Mesenchymal stem cell (in vitro differentiated cells and primary cell): ENCODE measurements around the gene TANC1.

Experiments used
- DNase-seq: peaks from one replicate; pipeline ENCODE4 v3.0.0-alpha.2; 2013
- H2AFZ ChIP-seq: one replicate; pipeline ENCODE4 v1.6.1; 2013; ENCODE audit warnings: low read depth, mild to moderate bottlenecking, control low read depth, inconsistent platforms, low read length, moderate library complexity
- H2AK5ac ChIP-seq: 2 replicates; pipeline ENCODE4 v1.6.1; 2013; ENCODE audit warnings: low read length, moderate library complexity, mild to moderate bottlenecking, inconsistent platforms; ENCODE audit not compliant: severe bottlenecking
- H2BK120ac ChIP-seq: one replicate; pipeline ENCODE4 v1.6.1; 2013; ENCODE audit warnings: low read depth, mild to moderate bottlenecking, inconsistent platforms, low read length, moderate library complexity
- H2BK12ac ChIP-seq, 2 experiments: one replicate each; pipeline ENCODE4 v1.6.1; 2013; ENCODE audit warnings: inconsistent platforms in 2 of 2, low read length in 2 of 2, mild to moderate bottlenecking in 2 of 2, moderate library complexity in 2 of 2, control low read depth in 1 of 2
- H2BK15ac ChIP-seq: one replicate; pipeline ENCODE4 v1.6.1; 2013; ENCODE audit warnings: mild to moderate bottlenecking, low read depth, inconsistent platforms; ENCODE audit not compliant: poor library complexity, severe bottlenecking
- H2BK5ac ChIP-seq: 2 replicates; pipeline ENCODE4 v1.6.1; 2013; ENCODE audit warnings: low read depth, mild to moderate bottlenecking, low read length, control low read depth, inconsistent platforms; ENCODE audit not compliant: poor library complexity, severe bottlenecking
- H3K14ac ChIP-seq, 2 experiments: one replicate each; pipeline ENCODE4 v1.6.1; 2013; ENCODE audit warnings: inconsistent platforms in 2 of 2, low read length in 2 of 2, control low read depth in 1 of 2, mild to moderate bottlenecking in 1 of 2, moderate library complexity in 1 of 2
- H3K18ac ChIP-seq, 2 experiments: one replicate each; pipeline ENCODE4 v1.6.1; 2013; ENCODE audit warnings: inconsistent platforms in 2 of 2, low read length in 2 of 2, control low read depth in 1 of 2, low read depth in 1 of 2, mild to moderate bottlenecking in 1 of 2
- H3K23ac ChIP-seq, 2 experiments: one replicate each; pipeline ENCODE4 v1.6.1; 2013; ENCODE audit warnings: inconsistent platforms in 2 of 2, low read length in 2 of 2, mild to moderate bottlenecking in 2 of 2, moderate library complexity in 2 of 2, control low read depth in 1 of 2
- H3K27ac ChIP-seq: 2 replicates; pipeline ENCODE4 v1.5.1; 2013; ENCODE audit warnings: mild to moderate bottlenecking, moderate library complexity, low read length, control low read depth, inconsistent platforms; ENCODE audit not compliant: poor library complexity, severe bottlenecking
- H3K27me3 ChIP-seq, 2 experiments: 2 replicates each; pipeline versions ENCODE4 v1.6.1 to v1.7.0; 2013; ENCODE audit warnings: low read length in 2 of 2, mild to moderate bottlenecking in 2 of 2, moderate library complexity in 2 of 2, control low read depth in 1 of 2, inconsistent platforms in 1 of 2; ENCODE audit not compliant: control insufficient read depth in 1 of 2, insufficient read depth in 1 of 2
- H3K36me3 ChIP-seq, 2 experiments: 2 replicates each; pipeline versions ENCODE4 v1.6.1 to v1.7.0; 2013; ENCODE audit warnings: low read length in 2 of 2, control low read depth in 1 of 2, inconsistent platforms in 1 of 2, low read depth in 1 of 2, mild to moderate bottlenecking in 1 of 2; ENCODE audit not compliant: insufficient read depth in 2 of 2, control insufficient read depth in 1 of 2
- H3K4ac ChIP-seq, 2 experiments: one replicate each; pipeline ENCODE4 v1.6.1; 2013; ENCODE audit warnings: inconsistent platforms in 2 of 2, low read length in 2 of 2, mild to moderate bottlenecking in 2 of 2, moderate library complexity in 2 of 2, control low read depth in 1 of 2, low read depth in 1 of 2
- H3K4me1 ChIP-seq: 2 replicates; pipeline ENCODE4 v1.6.1; 2013; ENCODE audit warnings: low read depth, low read length, control low read depth; ENCODE audit not compliant: control insufficient read depth, insufficient read depth
- H3K4me2 ChIP-seq: 2 replicates; pipeline ENCODE4 v1.6.1; 2013; ENCODE audit warnings: low read length, mild to moderate bottlenecking, inconsistent platforms; ENCODE audit not compliant: poor library complexity, severe bottlenecking
- H3K4me3 ChIP-seq, 2 experiments: 2 replicates each; pipeline versions ENCODE4 v1.5.1 to v1.7.0; 2013; ENCODE audit warnings: low read length in 2 of 2, mild to moderate bottlenecking in 2 of 2, control low read depth in 1 of 2, low read depth in 1 of 2; ENCODE audit not compliant: insufficient read depth in 1 of 2
- H3K79me1 ChIP-seq: replicated peaks from 2 replicates; pipeline ENCODE4 v1.6.1; 2013; ENCODE audit warnings: mild to moderate bottlenecking, control low read depth, low read length, inconsistent platforms; ENCODE audit not compliant: poor library complexity, severe bottlenecking
- H3K9ac ChIP-seq: 2 replicates; pipeline ENCODE4 v1.7.0; 2013; ENCODE audit warnings: mild to moderate bottlenecking, low read length, moderate library complexity
- H3K9me3 ChIP-seq: 2 replicates; pipeline ENCODE4 v1.7.0; 2013; ENCODE audit warnings: mild to moderate bottlenecking, low read length; ENCODE audit not compliant: control insufficient read depth
- H4K8ac ChIP-seq: one replicate; pipeline ENCODE4 v1.6.1; 2013; ENCODE audit warnings: inconsistent platforms, mild to moderate bottlenecking, low read length, moderate library complexity
- H4K91ac ChIP-seq: one replicate; pipeline ENCODE4 v1.6.1; 2013; ENCODE audit warnings: mild to moderate bottlenecking, low read length, inconsistent platforms
- WGBS: methylation state at CpG from one replicate; pipeline ENCODE4 v1.1.7; 2013; ENCODE audit warnings: mixed read lengths; 5-methylcytosine and 5-hydroxymethylcytosine counted together

Gene TANC1

DNA sequence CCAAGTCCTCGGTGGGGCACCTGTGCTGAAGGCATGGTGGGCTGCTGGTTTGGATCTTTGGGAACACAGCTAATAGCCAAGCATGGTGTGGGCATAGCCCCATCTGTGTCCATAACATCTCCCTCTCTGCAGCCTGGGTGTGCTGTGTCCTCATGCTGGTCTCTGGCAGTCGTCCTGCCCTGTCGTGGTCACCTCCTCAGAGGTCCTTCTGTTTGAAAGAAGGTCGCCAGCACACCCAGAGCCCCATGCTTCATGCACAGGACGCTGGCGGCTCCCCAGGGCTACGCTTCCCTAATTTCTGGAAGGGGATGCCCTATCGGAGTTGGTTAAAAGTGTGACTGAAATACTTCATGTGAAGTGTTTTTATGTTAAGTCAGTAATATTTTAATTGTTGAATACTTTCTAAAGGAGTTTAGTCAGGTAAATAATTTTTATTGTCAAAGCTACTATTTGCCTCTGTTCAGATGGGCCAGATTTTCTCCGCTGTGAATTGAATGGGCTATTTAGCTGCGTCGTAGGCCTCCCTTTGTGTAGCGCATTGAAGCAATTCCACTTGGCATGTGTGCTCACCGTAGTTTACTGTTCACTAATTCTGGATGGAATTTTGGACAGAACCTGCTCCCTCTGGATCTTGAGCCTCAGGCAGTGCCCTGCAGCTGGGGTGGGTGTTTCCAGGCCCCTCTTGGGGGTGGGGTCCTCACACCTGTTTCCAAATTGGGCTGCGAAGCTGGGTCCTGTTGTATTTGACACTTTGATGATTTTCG is 236.1 kb downstream of the TANC1 start:
- 98% methylated on average over 15 of the region's 15 CpGs for WGBS
- Histone ChIP-seq H2AFZ (no peak overlapping the region), H3K23ac (no peak overlapping the region), H2BK12ac (no peak overlapping the region), H2BK15ac (no peak overlapping the region), H3K9ac (no peak overlapping the region), H3K79me1 (peaks cover 17% of the 10 kb centered on the region), H4K8ac (no peak overlapping the region), H3K4me2 (no peak overlapping the region), H3K27me3 (no peaks in the 10 kb centered on the region), H2BK120ac (no peak overlapping the region), H3K36me3 (peaks cover 4 to 35% of the 10 kb centered on the region in 2 experiments), H3K9me3 (no peaks in the 10 kb centered on the region), H3K4ac (no peak overlapping the region), H3K4me1 (peaks cover 15% of the 10 kb centered on the region), H2BK5ac (no peak overlapping the region), H2AK5ac (peak overlapping the region; percentile 16), H3K27ac (no peak overlapping the region), H3K18ac (no peak overlapping the region), H3K4me3 (no peak overlapping the region), H3K14ac (no peak overlapping the region), H4K91ac (no peak overlapping the region)
- DNase-seq = no peak

GRCh38 chr2:159206736-159207380 is 238.4 kb downstream of the TANC1 start:
- Histone ChIP-seq H3K27ac (no peak overlapping the region), H3K36me3 (peaks cover 4 to 25% of the 10 kb centered on the region in 2 experiments), H3K18ac (no peak overlapping the region), H2BK5ac (no peak overlapping the region), H3K9ac (no peak overlapping the region), H3K79me1 (peaks cover 13% of the 10 kb centered on the region), H3K23ac (no peak overlapping the region), H3K4me2 (no peak overlapping the region), H3K4ac (no peak overlapping the region), H3K4me3 (no peak overlapping the region), H2BK120ac (no peak overlapping the region), H2AFZ (no peak overlapping the region), H2BK12ac (no peak overlapping the region), H3K4me1 (peaks cover 17% of the 10 kb centered on the region), H2BK15ac (no peak overlapping the region), H4K91ac (no peak overlapping the region), H3K14ac (no peak overlapping the region), H3K9me3 (no peaks in the 10 kb centered on the region), H2AK5ac (no peak overlapping the region), H4K8ac (no peak overlapping the region), H3K27me3 (no peaks in the 10 kb centered on the region)
- 91% methylated on average over 4 of the region's 6 CpGs for WGBS
- no peak for DNase-seq

DNA sequence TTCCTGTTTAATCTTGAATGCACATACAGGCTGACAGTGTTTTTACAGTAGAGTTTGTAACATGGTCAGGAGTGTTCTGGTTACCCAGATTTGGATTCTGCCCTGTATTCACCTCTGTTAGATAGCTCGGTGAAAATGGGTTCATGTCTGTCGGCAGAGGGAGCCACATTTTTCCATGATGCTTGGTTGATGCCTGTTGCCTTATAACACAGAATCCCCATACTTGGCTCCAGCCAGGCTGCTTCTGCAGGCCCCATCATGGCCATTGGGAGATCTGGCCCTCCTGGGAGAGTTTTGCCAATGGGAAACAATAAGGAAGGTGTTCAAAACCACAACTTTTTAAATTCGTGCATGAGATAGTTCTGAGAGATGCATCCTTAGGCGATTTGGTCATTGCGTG is 240.0 kb downstream of the TANC1 start:
- no peak overlapping the region for H3K9ac ChIP-seq
- no peak overlapping the region for H4K91ac ChIP-seq
- H3K36me3 ChIP-seq = peaks cover 4 to 23% of the 10 kb centered on the region in 2 experiments
- H3K14ac ChIP-seq = no peak overlapping the region
- no peak overlapping the region for H2BK5ac ChIP-seq
- no peak overlapping the region for H3K27ac ChIP-seq
- no peaks in the 10 kb centered on the region for H3K9me3 ChIP-seq
- no peak overlapping the region for H4K8ac ChIP-seq
- H2AFZ ChIP-seq = no peak overlapping the region
- peaks cover 13% of the 10 kb centered on the region for H3K79me1 ChIP-seq
- no peaks in the 10 kb centered on the region for H3K27me3 ChIP-seq
- H2AK5ac ChIP-seq = no peak overlapping the region
- H3K18ac ChIP-seq = no peak overlapping the region
- WGBS = 98% methylated on average over 5 of the region's 5 CpGs
- no peak overlapping the region for H3K4me3 ChIP-seq
- no peak overlapping the region for H2BK120ac ChIP-seq
- H3K4me1 ChIP-seq = peaks cover 14% of the 10 kb centered on the region
- H2BK15ac ChIP-seq = no peak overlapping the region
- no peak overlapping the region for H3K4ac ChIP-seq
- H3K4me2 ChIP-seq = no peak overlapping the region
- no peak overlapping the region for H3K23ac ChIP-seq
- DNase-seq = no peak
- H2BK12ac ChIP-seq = no peak overlapping the region
